Neural cell (in vitro differentiated cells): Measurements from ENCODE around the gene ANGPT4. TPM values are rescaled to one million over a fixed set of nuclear protein-coding genes. Genes with fewer than 3 reads are reported as not detected.
"Not testable (repeated sequence)": the region's sequence is repeated elsewhere in the genome, so short reads cannot be mapped to it uniquely, and the experiment has no call there.

ENCODE experiments used
- H2AFZ ChIP-seq: fragments of 200-600, 300-800 bp; sonication (generic), shearing (Covaris generic); 2 replicates; pipeline ENCODE4 v1.6.0; 2014; ENCODE audit warnings: low read depth, mild to moderate bottlenecking, antibody characterized with exemption, low read length, moderate library complexity
- H3F3A ChIP-seq: fragments of 200-600 bp; shearing (Covaris generic); 2 replicates; pipeline ENCODE4 v1.6.1; 2016; ENCODE audit warnings: mild to moderate bottlenecking, moderate library complexity, mixed read lengths, antibody characterized with exemption, low read length; ENCODE audit not compliant: insufficient read depth, poor library complexity, severe bottlenecking
- H3K27ac ChIP-seq: fragments of 200-600, 300-800 bp; sonication (generic), shearing (Covaris generic); 2 replicates; pipeline ENCODE4 v1.5.1; 2014; ENCODE audit warnings: mild to moderate bottlenecking, low read length, moderate library complexity
- H3K27me3 ChIP-seq: fragments of 300-800, 200-600 bp; sonication (generic), shearing (Covaris generic); 2 replicates; pipeline ENCODE4 v1.6.0; 2014; ENCODE audit warnings: mild to moderate bottlenecking, low read depth, low read length, moderate library complexity; ENCODE audit not compliant: insufficient read depth
- H3K36me3 ChIP-seq: fragments of 300-800, 200-600 bp; sonication (generic), shearing (Covaris generic); 2 replicates; pipeline ENCODE4 v1.5.1; 2014; ENCODE audit warnings: mild to moderate bottlenecking, antibody characterized with exemption, low read length, moderate library complexity; ENCODE audit not compliant: insufficient read depth
- H3K4me2 ChIP-seq: fragments of 300-800, 200-600 bp; sonication (generic), shearing (Covaris generic); 2 replicates; pipeline ENCODE4 v1.6.0; 2014; ENCODE audit warnings: mild to moderate bottlenecking, low read length
- H3K4me3 ChIP-seq: fragments of 300-800, 200-600 bp; sonication (generic), shearing (Covaris generic); 2 replicates; pipeline ENCODE4 v1.5.1; 2014; ENCODE audit warnings: mild to moderate bottlenecking, low read length, moderate library complexity
- H3K79me2 ChIP-seq: fragments of 200-600 bp; shearing (Covaris generic); replicated peaks from 2 replicates; pipeline ENCODE4 v1.6.0; 2014; ENCODE audit warnings: mild to moderate bottlenecking, low read length, moderate library complexity; ENCODE audit not compliant: insufficient read depth
- H3K9ac ChIP-seq: fragments of 300-800, 200-600 bp; sonication (generic), shearing (Covaris generic); 2 replicates; pipeline ENCODE4 v1.6.1; 2016; ENCODE audit warnings: mild to moderate bottlenecking, low read length, mixed read lengths
- H3K9me2 ChIP-seq: fragments of 200-600 bp; shearing (Covaris generic); 2 replicates; pipeline ENCODE4 v1.6.1; 2016; ENCODE audit warnings: mild to moderate bottlenecking, low read length, mixed read lengths; ENCODE audit not compliant: insufficient read depth
- H3K9me3 ChIP-seq: fragments of 200-600, 300-800 bp; sonication (generic), shearing (Covaris generic); 2 replicates; pipeline ENCODE4 v1.6.1; 2016; ENCODE audit warnings: mild to moderate bottlenecking, mixed run types, low read length, moderate library complexity, mixed read lengths
- H4K20me1 ChIP-seq: fragments of 200-600 bp; shearing (Covaris generic); 2 replicates; pipeline ENCODE4 v1.6.1; 2016; ENCODE audit warnings: mild to moderate bottlenecking, mixed run types; ENCODE audit not compliant: insufficient read depth
- CTCF ChIP-seq: fragments of 450-650 bp; IDR thresholded peaks from 2 replicates; pipeline ENCODE4 v1.5.1; 2014; ENCODE audit warnings: antibody characterized with exemption, mild to moderate bottlenecking, moderate library complexity; ENCODE audit not compliant: poor library complexity, severe bottlenecking
- EP300 ChIP-seq: fragments of 450-650 bp; conservative IDR thresholded peaks from 2 replicates; pipeline ENCODE4 v1.6.1; 2014; ENCODE audit warnings: antibody characterized with exemption, mild to moderate bottlenecking, moderate library complexity; ENCODE audit not compliant: poor library complexity, severe bottlenecking
- EZH2 ChIP-seq: fragments of 200-600, 300-800 bp; shearing (Covaris generic), sonication (generic); IDR thresholded peaks from 2 replicates; pipeline ENCODE4 v1.6.1; 2014; ENCODE audit warnings: antibody characterized with exemption, low read length, borderline replicate concordance, mild to moderate bottlenecking; ENCODE audit not compliant: insufficient read depth, poor library complexity, severe bottlenecking
- MXI1 ChIP-seq: fragments of 450-650 bp; conservative IDR thresholded peaks from 2 replicates; pipeline ENCODE4 v1.6.1; 2014; ENCODE audit warnings: antibody characterized with exemption, mild to moderate bottlenecking; ENCODE audit not compliant: poor library complexity, severe bottlenecking
- POLR2AphosphoS5 ChIP-seq: IDR thresholded peaks from 2 replicates; pipeline ENCODE4 v1.6.1; 2012
- RAD21 ChIP-seq: fragments of 450-650 bp; conservative IDR thresholded peaks from 2 replicates; pipeline ENCODE4 v1.6.1; 2014; ENCODE audit warnings: antibody characterized with exemption, mild to moderate bottlenecking, moderate library complexity
- REST ChIP-seq: IDR thresholded peaks from 2 replicates; pipeline ENCODE4 v1.6.1; 2012; ENCODE audit warnings: borderline replicate concordance
- SMC3 ChIP-seq: fragments of 450-650 bp; conservative IDR thresholded peaks from 2 replicates; pipeline ENCODE4 v1.6.1; 2014; ENCODE audit warnings: antibody characterized with exemption, mild to moderate bottlenecking, moderate library complexity; ENCODE audit not compliant: poor library complexity
- TAF1 ChIP-seq: IDR thresholded peaks from 2 replicates; pipeline ENCODE4 v1.6.1; 2012; ENCODE audit warnings: low read depth
- polyA plus RNA-seq: library from polyadenylated mRNA; depleted of rRNA; stranded (reverse); fragments of >200 nt; gene quantifications from 2 replicates; pipeline ENCODE4 v1.2.3, GENCODE V29; 2014

Gene ANGPT4
- polyA plus RNA-seq, 1 donor from 2014 or later: not detected

- Histone ChIP-seq H3K27me3 (no peaks in the 10 kb centered on the region), H2AFZ (no peak overlapping the region), H3K4me3 (no peak overlapping the region), H3K4me2 (no peak overlapping the region), H3K27ac (no peak overlapping the region), H3F3A (no peaks in the 10 kb centered on the region), H3K9me3 (no peaks in the 10 kb centered on the region), H3K9ac (no peak overlapping the region), H3K79me2 (no peaks in the 10 kb centered on the region), H3K36me3 (no peaks in the 10 kb centered on the region), H4K20me1 (no peaks in the 10 kb centered on the region), H3K9me2 (no peaks in the 10 kb centered on the region)
- TF ChIP-seq CTCF (no peak), EP300 (no peak), RAD21 (no peak), SMC3 (no peak), EZH2 (no peak), REST (no peak), POLR2AphosphoS5 (no peak), TAF1 (no peak)
These were observed 87.1 kb downstream of the ANGPT4 start for GRCh38 chr20:828987-829386.

- not testable (repeated sequence) for H3F3A ChIP-seq, H3K27me3 ChIP-seq, H3K9ac ChIP-seq, H3K79me2 ChIP-seq, H3K27ac ChIP-seq, H3K36me3 ChIP-seq, H2AFZ ChIP-seq, H3K9me2 ChIP-seq, H3K4me3 ChIP-seq, H3K4me2 ChIP-seq, H3K9me3 ChIP-seq, H4K20me1 ChIP-seq
These were observed 88.2 kb downstream of the ANGPT4 start for GRCh38 chr20:827981-828380.

- no peak overlapping the region for H3K9ac ChIP-seq
- no peaks in the 10 kb centered on the region for H3K9me3 ChIP-seq
- TF ChIP-seq CTCF (no peak), RAD21 (no peak), SMC3 (no peak), TAF1 (no peak), EP300 (no peak), EZH2 (no peak), POLR2AphosphoS5 (no peak), REST (no peak), MXI1 (no peak)
- H4K20me1 ChIP-seq: no peaks in the 10 kb centered on the region
- no peaks in the 10 kb centered on the region for H3K36me3 ChIP-seq
- no peaks in the 10 kb centered on the region for H3F3A ChIP-seq
- no peak overlapping the region for H2AFZ ChIP-seq
- no peaks in the 10 kb centered on the region for H3K27me3 ChIP-seq
- H3K9me2 ChIP-seq: no peaks in the 10 kb centered on the region
- no peak overlapping the region for H3K4me3 ChIP-seq
- no peak overlapping the region for H3K4me2 ChIP-seq
- no peaks in the 10 kb centered on the region for H3K79me2 ChIP-seq
- no peak overlapping the region for H3K27ac ChIP-seq
These were observed 89.3 kb downstream of the ANGPT4 start for GRCh38 chr20:826695-827323.
